Tongue (tissue), 2 donors: Measurements from ENCODE around the gene ME3. TPM values are rescaled to one million over a fixed set of nuclear protein-coding genes. Genes with fewer than 3 reads are reported as not detected.
A peak's percentile ranks its signal among the peaks of the same experiment; 100 is the strongest.
"Not testable (repeated sequence)": the region's sequence is repeated elsewhere in the genome, so short reads cannot be mapped to it uniquely, and the experiment has no call there.

Experiments used
- DNase-seq: peaks from one replicate; pipeline ENCODE4 v3.0.0-alpha.2; 2015
- total RNA-seq: library from RNA; depleted of rRNA; stranded (reverse); fragments of >200 nt; gene quantifications from one replicate; pipeline ENCODE4 v1.2.3, GENCODE V29; 2014

Gene ME3
- total RNA-seq, 1 donor from 2014 or later, result 18.2 TPM

- DNase-seq, result no peak
Observed at GRCh38 chr11:86587264-86588193, 84.9 kb downstream of the ME3 start.

GRCh38 chr11:86586307-86586706 lies 86.1 kb downstream of the ME3 start:
- DNase-seq, result no peak

GRCh38 chr11:86582898-86583297 lies 89.5 kb downstream of the ME3 start:
- DNase-seq, result no peak

GRCh38 chr11:86580535-86580934 lies 91.9 kb downstream of the ME3 start:
- no peak for DNase-seq

GRCh38 chr11:86579406-86579731 lies 93.0 kb downstream of the ME3 start:
- DNase-seq, result peak; percentile 59

GRCh38 chr11:86578727-86579405 lies 93.5 kb downstream of the ME3 start:
- DNase-seq, result no peak

GRCh38 chr11:86577644-86578636 lies 94.5 kb downstream of the ME3 start:
- peak; percentile 56 for DNase-seq

- DNase-seq, result no peak
Observed at GRCh38 chr11:86576946-86577624, 95.3 kb downstream of the ME3 start.

- DNase-seq, result no peak
Observed at GRCh38 chr11:86575927-86576326, 96.5 kb downstream of the ME3 start.

GRCh38 chr11:86575208-86575855 lies 97.1 kb downstream of the ME3 start:
- no peak for DNase-seq

GRCh38 chr11:86574493-86575207 lies 97.8 kb downstream of the ME3 start:
- DNase-seq, result peak; percentile 43

- DNase-seq, result no peak
Observed at GRCh38 chr11:86571273-86571948, 101.0 kb downstream of the ME3 start.

- DNase-seq, result no peak
Observed at GRCh38 chr11:86570451-86570850, 102.0 kb downstream of the ME3 start.

GRCh38 chr11:86570020-86570419 lies 102.4 kb downstream of the ME3 start:
- DNase-seq, result no peak

GRCh38 chr11:86569109-86569508 lies 103.3 kb downstream of the ME3 start:
- no peak for DNase-seq

GRCh38 chr11:86565801-86566312 lies 106.6 kb downstream of the ME3 start:
- no peak for DNase-seq

- no peak for DNase-seq
Observed at GRCh38 chr11:86565388-86565787, 107.0 kb downstream of the ME3 start.

GRCh38 chr11:86562842-86563241 lies 109.6 kb downstream of the ME3 start:
- DNase-seq, result not testable (repeated sequence)

- DNase-seq, result peak; percentile 68
Observed at GRCh38 chr11:86559311-86559945, 113.0 kb downstream of the ME3 start.
